ENCODE data around the gene PPP3CA.

DNA sequence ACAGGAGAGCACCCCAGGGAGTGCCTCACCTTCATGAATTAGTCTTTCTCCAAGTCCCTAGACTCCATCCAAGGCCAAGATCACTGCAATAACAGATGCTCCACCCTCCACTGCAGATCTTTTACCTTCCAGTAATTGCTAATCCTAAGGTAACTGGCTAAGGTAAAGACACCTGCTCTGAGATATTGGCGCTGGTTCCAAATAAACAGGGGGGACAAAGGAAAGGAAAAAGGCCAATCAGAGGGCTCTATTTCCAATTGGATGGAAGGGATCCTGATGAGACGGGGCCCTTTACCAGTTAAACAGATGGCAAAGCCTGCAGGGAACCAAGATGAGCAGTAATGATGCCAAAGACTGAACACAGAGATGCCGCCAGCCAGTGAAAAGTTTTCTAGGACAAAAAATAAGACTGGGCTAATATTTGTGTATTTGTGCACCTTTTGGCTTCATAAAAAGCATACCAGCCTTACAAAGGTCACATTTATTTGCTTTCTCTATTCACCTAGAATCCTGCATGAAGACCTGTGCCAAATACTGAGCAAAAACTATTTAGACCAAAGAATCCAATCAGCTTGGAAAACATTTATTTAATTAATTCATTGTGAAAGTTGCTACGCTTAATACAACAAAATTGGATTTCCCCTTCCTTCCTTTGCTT lies 148.5 kb downstream of the PPP3CA start:
- TF ChIP-seq, protein P1, sequence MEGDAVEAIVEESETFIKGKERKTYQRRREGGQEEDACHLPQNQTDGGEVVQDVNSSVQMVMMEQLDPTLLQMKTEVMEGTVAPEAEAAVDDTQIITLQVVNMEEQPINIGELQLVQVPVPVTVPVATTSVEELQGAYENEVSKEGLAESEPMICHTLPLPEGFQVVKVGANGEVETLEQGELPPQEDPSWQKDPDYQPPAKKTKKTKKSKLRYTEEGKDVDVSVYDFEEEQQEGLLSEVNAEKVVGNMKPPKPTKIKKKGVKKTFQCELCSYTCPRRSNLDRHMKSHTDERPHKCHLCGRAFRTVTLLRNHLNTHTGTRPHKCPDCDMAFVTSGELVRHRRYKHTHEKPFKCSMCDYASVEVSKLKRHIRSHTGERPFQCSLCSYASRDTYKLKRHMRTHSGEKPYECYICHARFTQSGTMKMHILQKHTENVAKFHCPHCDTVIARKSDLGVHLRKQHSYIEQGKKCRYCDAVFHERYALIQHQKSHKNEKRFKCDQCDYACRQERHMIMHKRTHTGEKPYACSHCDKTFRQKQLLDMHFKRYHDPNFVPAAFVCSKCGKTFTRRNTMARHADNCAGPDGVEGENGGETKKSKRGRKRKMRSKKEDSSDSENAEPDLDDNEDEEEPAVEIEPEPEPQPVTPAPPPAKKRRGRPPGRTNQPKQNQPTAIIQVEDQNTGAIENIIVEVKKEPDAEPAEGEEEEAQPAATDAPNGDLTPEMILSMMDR (optimal IDR thresholded peaks at IDR 0.05 in 1 of 3, IDR thresholded peaks at IDR 0.05 in 1 of 3, conservative IDR thresholded peaks at IDR 0.05 in 1 of 3; ENCODE audit: extremely low read depth in 1 of 3, insufficient read depth in 2 of 3, low read length in 3 of 3) = no peak
- no peak for TF ChIP-seq EZH2 (IDR thresholded peaks at IDR 0.05; ENCODE audit: low read length)
